D721Med (cell line): ENCODE data around the gene ZNF830.
"Not testable (repeated sequence)": the region's sequence is repeated elsewhere in the genome, so short reads cannot be mapped to it uniquely, and the experiment has no call there.

ENCODE experiments used
- DNase-seq: peaks from one replicate; pipeline ENCODE4 v3.0.0; 2011; ENCODE audit warnings: low spot score; ENCODE audit not compliant: insufficient read length
- FAIRE-seq: peaks from 2 replicates; lab custom pipeline; 2011; peaks lifted over from hg19 to GRCh38; lab: Jason Lieb, UNC
- CTCF ChIP-seq: IDR thresholded peaks from 2 replicates; pipeline ENCODE4 v1.5.1; 2012; ENCODE audit warnings: mild to moderate bottlenecking, control low read depth; ENCODE audit not compliant: insufficient read depth; ENCODE audit errors: missing control alignments

Gene ZNF830

GRCh38 chr17:34991606-34992005 is 30.3 kb downstream of the ZNF830 start:
- DNase-seq = no peak
- no peak for FAIRE-seq
- no peak for TF ChIP-seq CTCF

GRCh38 chr17:34993031-34993430 is 31.7 kb downstream of the ZNF830 start:
- no peak for FAIRE-seq
- no peak for DNase-seq
- TF ChIP-seq CTCF = no peak

- TF ChIP-seq CTCF = no peak
- FAIRE-seq (no peak), DNase-seq (no peak)
Observed at GRCh38 chr17:34996422-34997285, 35.3 kb downstream of the ZNF830 start.

GRCh38 chr17:34997355-34997862 is 36.1 kb downstream of the ZNF830 start:
- DNase-seq (no peak), FAIRE-seq (no peak)
- TF ChIP-seq CTCF = no peak

- peak; percentile 90 for TF ChIP-seq CTCF
- no peak for FAIRE-seq
Observed at GRCh38 chr17:34998205-34998604, 36.9 kb downstream of the ZNF830 start.

GRCh38 chr17:34999456-34999855 is 38.1 kb downstream of the ZNF830 start:
- FAIRE-seq (no peak), DNase-seq (no peak)
- no peak for TF ChIP-seq CTCF

More at GRCh38 chr17:34998205-34998604, 36.9 kb downstream of the ZNF830 start:
- peak; percentile 72 for DNase-seq

GRCh38 chr17:35000965-35001364 is 39.6 kb downstream of the ZNF830 start:
- FAIRE-seq, DNase-seq: not testable (repeated sequence)
